ENCODE data around the gene PIN4. TPM values are rescaled to one million over a fixed set of nuclear protein-coding genes. Genes with fewer than 3 reads are reported as not detected.
"Not testable (repeated sequence)": the region's sequence is repeated elsewhere in the genome, so short reads cannot be mapped to it uniquely, and the experiment has no call there.

Gene PIN4
- total RNA-seq, 4 donors from 2014 or later = 4.6 to 12.4 (median 6.5) TPM; not detected in 1

- H3K4me3 ChIP-seq (ENCODE audit: low read depth, poor library complexity, severe bottlenecking) = no peak overlapping the region
- DNase-seq (ENCODE audit: low spot score in 2 of 2) = peak in 1 of 2 donors; percentile 23
- TF ChIP-seq POLR2A (IDR thresholded peaks at IDR 0.05) (no peak), CTCF (IDR thresholded peaks at IDR 0.05) (no peak)
- intact Hi-C loops (cut with DNase I; ENCODE audit: low total_unique reads) = no loop called here
- 80 to 86% methylated on average over 2 of the region's 2 CpGs for WGBS, 2 donors
These were observed 35.0 kb upstream of the PIN4 start for GRCh38 chrX:72146527-72146926.

- WGBS, 2 donors = 77 to 90% methylated on average over 3 of the region's 3 CpGs
- TF ChIP-seq POLR2A (IDR thresholded peaks at IDR 0.05) (no peak), CTCF (IDR thresholded peaks at IDR 0.05) (no peak)
- no peak for DNase-seq (ENCODE audit: low spot score in 2 of 2)
- no peak overlapping the region for H3K4me3 ChIP-seq (ENCODE audit: low read depth, poor library complexity, severe bottlenecking)
- intact Hi-C loops (cut with DNase I; ENCODE audit: low total_unique reads) = no loop called here
These were observed 22.8 kb upstream of the PIN4 start for GRCh38 chrX:72158773-72159172.

GRCh38 chrX:72159769-72160168 is 21.8 kb upstream of the PIN4 start:
- no peak for TF ChIP-seq CTCF (IDR thresholded peaks at IDR 0.05)
- no peak for TF ChIP-seq POLR2A (IDR thresholded peaks at IDR 0.05)
- 72% methylated on average over 10 of the region's 10 CpGs for WGBS, 2 donors
- DNase-seq (ENCODE audit: low spot score in 2 of 2) = no peak
- intact Hi-C loops (cut with DNase I; ENCODE audit: low total_unique reads) = no loop called here
- H3K4me3 ChIP-seq (ENCODE audit: low read depth, poor library complexity, severe bottlenecking) = no peak overlapping the region

- H3K4me3 ChIP-seq (ENCODE audit: low read depth, poor library complexity, severe bottlenecking) = no peak overlapping the region
- no peak for DNase-seq (ENCODE audit: low spot score in 2 of 2)
- intact Hi-C loops (cut with DNase I; ENCODE audit: low total_unique reads) = no loop called here
- no peak for TF ChIP-seq POLR2A (IDR thresholded peaks at IDR 0.05)
- 74 to 80% methylated on average over 4 of the region's 4 CpGs for WGBS, 2 donors
These were observed 16.0 kb upstream of the PIN4 start for GRCh38 chrX:72165551-72165950.

GRCh38 chrX:72169008-72169728 is 12.4 kb upstream of the PIN4 start:
- H3K4me3 ChIP-seq (ENCODE audit: low read depth, poor library complexity, severe bottlenecking) = no peak overlapping the region
- intact Hi-C loops (cut with DNase I; ENCODE audit: low total_unique reads) = no loop called here
- DNase-seq (ENCODE audit: low spot score in 2 of 2) = no peak
- WGBS, 2 donors = 63 to 72% methylated on average over 6 of the region's 6 CpGs
- no peak for TF ChIP-seq CTCF (IDR thresholded peaks at IDR 0.05)

GRCh38 chrX:72176289-72176688 is 5.3 kb upstream of the PIN4 start:
- intact Hi-C loops (cut with DNase I; ENCODE audit: low total_unique reads); H3K4me3 ChIP-seq (ENCODE audit: low read depth, poor library complexity, severe bottlenecking); DNase-seq (ENCODE audit: low spot score in 2 of 2): not testable (repeated sequence)
- 90 to 98% methylated on average over 5 of the region's 5 CpGs for WGBS, 2 donors

- no peak for DNase-seq (ENCODE audit: low spot score in 2 of 2)
- no peak overlapping the region for H3K4me3 ChIP-seq (ENCODE audit: low read depth, poor library complexity, severe bottlenecking)
- no peak for TF ChIP-seq POLR2A (IDR thresholded peaks at IDR 0.05)
- TF ChIP-seq CTCF (IDR thresholded peaks at IDR 0.05) = no peak
- 60 to 69% methylated on average over 2 of the region's 2 CpGs for WGBS, 2 donors
- intact Hi-C loops (cut with DNase I; ENCODE audit: low total_unique reads) = no loop called here
These were observed 4.6 kb upstream of the PIN4 start for GRCh38 chrX:72176981-72177380.

Data from lower leg skin (tissue), 4 donors.